Mucosa of descending colon (tissue), 3 donors: ENCODE measurements around the gene TMEM164. TPM values are rescaled to one million over a fixed set of nuclear protein-coding genes. Genes with fewer than 3 reads are reported as not detected.

Source experiments
- ATAC-seq: fragments of 200-7000 bp; cut with Tn5 transposase; one replicate; pipeline ENCODE4 v1.9.1; 2020; ENCODE audit warnings: mild to moderate bottlenecking, moderate library complexity
- DNase-seq, 3 donors: peaks; one replicate each; pipeline ENCODE4 v3.0.0-alpha.2; 2020
- H3K36me3 ChIP-seq: fragments of 200-600 bp; one replicate; pipeline ENCODE4 v1.8.0; 2021; ENCODE audit warnings: low read depth, mild to moderate bottlenecking
- H3K4me1 ChIP-seq: fragments of 200-600 bp; one replicate; pipeline ENCODE4 v1.8.0; 2021; ENCODE audit warnings: low read depth, mild to moderate bottlenecking
- H3K4me3 ChIP-seq: fragments of 200-600 bp; one replicate; pipeline ENCODE4 v1.8.0; 2021; ENCODE audit warnings: mild to moderate bottlenecking
- H3K9me3 ChIP-seq: fragments of 200-600 bp; one replicate; pipeline ENCODE4 v1.8.0; 2021; ENCODE audit warnings: mild to moderate bottlenecking
- intact Hi-C, 2 donors: fragments of 100-400 bp; cut with DNase I in 1 of 2; cut with micrococcal nuclease in 1 of 2; formaldehyde crosslinking; loops; one replicate each; pipeline versions ENCODE4 v1.11.0 to v1.11.1; 2022; cut with DNase I, micrococcal nuclease
- total RNA-seq, 3 donors: library from RNA; stranded (reverse); fragmentation: NEBNext Ultra II Directional in 2 of 3; extraction: Animal tissue kit (Norgen Biotek cat#: 25700) in 2 of 3; gene quantifications; one replicate each; pipeline versions ENCODE4 v1.2.1 to v1.2.4, GENCODE V29; 2021 to 2023
- TF ChIP-seq, protein P1 (sequence below): fragments of 200-600 bp; IDR thresholded peaks from one replicate; pipeline ENCODE4 v1.8.0; 2022; ENCODE audit warnings: antibody characterized with exemption, mild to moderate bottlenecking
- donor health status: DM: no; HTN: no; CAD: no; lungs with moderate emphysema.
- donor health status: DM: no; HTN: no; CAD: no.
- donor health status: DM: no; HTN: yes; CAD: no.

Gene TMEM164
- total RNA-seq, 3 donors from 2014 or later: 58.6 to 103 (median 95.4) TPM

DNA sequence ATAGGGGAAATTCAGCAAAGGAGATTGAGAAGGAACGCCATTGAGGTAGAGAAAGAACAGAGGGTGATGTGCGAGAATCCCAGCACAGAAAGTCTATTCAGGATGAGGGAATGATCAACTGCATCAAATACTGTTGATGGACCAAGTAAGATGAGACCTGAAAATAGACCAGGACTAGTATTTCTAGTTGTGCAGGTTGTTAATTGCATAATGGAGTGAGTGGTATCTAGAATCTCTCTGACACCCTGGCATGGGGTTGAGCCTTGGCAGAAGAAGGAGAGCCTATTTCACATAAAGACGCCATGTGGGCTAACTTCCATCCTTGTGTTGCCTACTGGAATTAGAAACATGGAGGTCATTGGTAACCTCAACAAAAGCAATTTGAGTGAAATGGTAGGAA, 135.6 kb downstream of the TMEM164 start:
- Histone ChIP-seq H3K4me3 (no peak overlapping the region), H3K4me1 (no peaks in the 10 kb centered on the region), H3K36me3 (no peaks in the 10 kb centered on the region), H3K9me3 (no peaks in the 10 kb centered on the region)
- intact Hi-C loops: no loop called here
- TF ChIP-seq, protein P1, sequence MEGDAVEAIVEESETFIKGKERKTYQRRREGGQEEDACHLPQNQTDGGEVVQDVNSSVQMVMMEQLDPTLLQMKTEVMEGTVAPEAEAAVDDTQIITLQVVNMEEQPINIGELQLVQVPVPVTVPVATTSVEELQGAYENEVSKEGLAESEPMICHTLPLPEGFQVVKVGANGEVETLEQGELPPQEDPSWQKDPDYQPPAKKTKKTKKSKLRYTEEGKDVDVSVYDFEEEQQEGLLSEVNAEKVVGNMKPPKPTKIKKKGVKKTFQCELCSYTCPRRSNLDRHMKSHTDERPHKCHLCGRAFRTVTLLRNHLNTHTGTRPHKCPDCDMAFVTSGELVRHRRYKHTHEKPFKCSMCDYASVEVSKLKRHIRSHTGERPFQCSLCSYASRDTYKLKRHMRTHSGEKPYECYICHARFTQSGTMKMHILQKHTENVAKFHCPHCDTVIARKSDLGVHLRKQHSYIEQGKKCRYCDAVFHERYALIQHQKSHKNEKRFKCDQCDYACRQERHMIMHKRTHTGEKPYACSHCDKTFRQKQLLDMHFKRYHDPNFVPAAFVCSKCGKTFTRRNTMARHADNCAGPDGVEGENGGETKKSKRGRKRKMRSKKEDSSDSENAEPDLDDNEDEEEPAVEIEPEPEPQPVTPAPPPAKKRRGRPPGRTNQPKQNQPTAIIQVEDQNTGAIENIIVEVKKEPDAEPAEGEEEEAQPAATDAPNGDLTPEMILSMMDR: no peak
- DNase-seq (no peak), ATAC-seq (no peak)

DNA sequence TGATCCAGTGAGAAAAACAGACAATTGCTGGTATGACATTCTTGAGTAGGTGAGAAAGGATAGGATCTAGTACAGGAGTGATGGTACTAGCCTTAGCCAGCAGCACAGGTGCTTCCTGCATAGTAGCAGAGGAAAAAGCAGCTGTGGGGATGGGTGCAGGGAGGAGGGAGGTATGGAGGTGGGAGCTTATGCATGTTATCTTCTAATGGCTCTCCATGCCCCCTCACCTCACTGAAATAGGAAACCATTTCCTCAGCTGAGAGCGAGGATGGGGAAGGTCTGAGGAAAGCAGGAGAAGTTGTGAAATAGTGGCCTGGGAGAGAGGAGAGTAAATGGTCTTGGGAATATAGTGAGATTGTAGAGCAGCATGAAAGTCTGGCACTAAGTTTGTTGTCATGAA, 136.3 kb downstream of the TMEM164 start:
- H3K4me1 ChIP-seq: no peaks in the 10 kb centered on the region
- DNase-seq (no peak), ATAC-seq (no peak)
- H3K4me3 ChIP-seq: no peak overlapping the region
- no peaks in the 10 kb centered on the region for H3K36me3 ChIP-seq
- TF ChIP-seq, protein P1: no peak
- intact Hi-C loops: no loop called here
- no peaks in the 10 kb centered on the region for H3K9me3 ChIP-seq

DNA sequence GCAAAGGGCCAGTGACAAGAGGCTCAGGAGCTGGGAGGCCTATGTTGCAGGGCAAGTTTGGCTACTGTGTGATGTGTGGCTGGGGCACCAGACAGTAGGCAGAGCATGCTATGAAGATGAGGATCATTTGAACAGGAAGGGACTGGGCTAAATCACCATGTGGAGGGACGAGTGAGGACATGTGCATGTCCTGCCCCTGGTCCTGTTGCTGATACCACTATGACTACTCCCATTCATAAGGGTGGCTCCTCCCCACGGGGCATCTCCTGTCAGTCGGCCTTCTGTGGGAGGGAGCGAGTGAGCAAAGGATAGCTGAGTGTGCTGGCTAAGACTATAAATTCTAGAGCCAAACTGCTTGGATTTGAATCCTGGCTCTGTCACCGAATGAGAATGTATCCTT, 139.2 kb downstream of the TMEM164 start:
- H3K36me3 ChIP-seq: no peaks in the 10 kb centered on the region
- TF ChIP-seq, protein P1: no peak
- DNase-seq: no peak
- peaks cover 2% of the 10 kb centered on the region for H3K4me1 ChIP-seq
- no peak overlapping the region for H3K4me3 ChIP-seq
- intact Hi-C loops: loop anchor here in 1 of 2 donors (10.0 kb wide), 1 partner anchor 227 kb away; no protein-coding TSS in a partner anchor
- no peak for ATAC-seq
- H3K9me3 ChIP-seq: no peaks in the 10 kb centered on the region

DNA sequence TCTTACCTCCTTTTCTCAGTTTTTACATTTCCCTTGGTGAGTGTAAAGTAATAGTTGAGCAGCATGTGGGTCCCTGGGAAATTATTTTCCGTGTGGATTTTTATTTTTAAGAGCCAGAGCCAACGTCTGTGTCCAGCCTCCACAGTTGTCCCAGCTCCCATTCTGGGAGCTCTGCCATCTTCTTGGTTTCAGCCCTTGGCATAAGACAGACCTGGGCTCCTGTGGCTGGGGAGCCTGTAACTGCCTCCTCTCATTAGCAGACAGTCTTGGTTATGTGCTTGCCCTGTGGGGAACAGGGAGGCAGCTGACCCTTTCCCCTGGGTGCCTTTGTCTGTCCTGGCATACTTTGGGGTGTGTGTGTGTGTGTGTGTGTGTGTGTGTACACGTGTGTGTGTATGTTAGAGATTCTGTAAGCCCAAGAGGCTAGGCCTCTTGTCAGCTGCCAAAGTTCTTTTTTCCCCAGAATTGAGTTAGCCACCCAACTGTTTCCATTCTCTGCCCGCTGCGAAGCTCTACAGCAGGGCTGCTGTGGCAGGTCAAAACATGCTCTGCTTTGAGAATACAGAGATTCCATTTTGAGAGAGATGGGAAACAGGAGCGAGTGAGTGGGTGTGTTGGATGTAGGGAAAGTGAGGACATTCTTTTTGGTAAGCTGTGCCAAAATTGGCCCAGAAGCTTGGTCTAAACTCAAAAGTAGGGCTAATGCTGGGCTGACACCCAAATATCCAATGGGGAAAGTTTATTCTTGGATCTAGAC, 140.7 kb downstream of the TMEM164 start:
- no peak for ATAC-seq
- TF ChIP-seq, protein P1: no peak
- intact Hi-C loops: loop anchor here in 1 of 2 donors (10.0 kb wide), 1 partner anchor 229 kb away; no protein-coding TSS in a partner anchor

DNA sequence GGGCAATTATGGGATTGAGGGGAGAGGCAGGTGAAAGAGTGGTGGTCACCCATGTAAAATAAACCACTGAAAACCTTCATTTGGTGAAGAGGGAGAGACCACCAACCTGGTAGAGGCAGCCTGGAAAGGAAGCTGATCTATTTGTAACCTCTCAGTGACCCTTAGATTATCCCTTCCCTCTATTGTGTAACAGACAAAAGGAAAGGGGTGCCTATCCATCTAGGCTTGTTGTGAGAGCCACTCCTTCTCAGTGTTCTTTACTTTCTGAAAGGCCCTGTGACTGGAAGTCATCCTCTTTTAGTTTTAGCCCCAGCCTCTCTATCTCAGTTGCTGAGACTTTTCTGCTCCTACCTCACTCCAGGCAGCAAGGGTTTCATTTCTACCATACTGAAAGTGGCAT, 142.4 kb downstream of the TMEM164 start:
- ATAC-seq: no peak
- Histone ChIP-seq H3K4me1 (peaks cover 2% of the 10 kb centered on the region), H3K4me3 (no peak overlapping the region), H3K9me3 (no peaks in the 10 kb centered on the region), H3K36me3 (no peaks in the 10 kb centered on the region)
- no peak for DNase-seq
- TF ChIP-seq, protein P1: no peak
- intact Hi-C loops: loop anchor here in 1 of 2 donors (10.0 kb wide), 1 partner anchor 231 kb away; no protein-coding TSS in a partner anchor

More for the DNA sequence above, 140.7 kb downstream of the TMEM164 start:
- no peak for DNase-seq
- no peaks in the 10 kb centered on the region for H3K36me3 ChIP-seq
- no peaks in the 10 kb centered on the region for H3K9me3 ChIP-seq
- H3K4me3 ChIP-seq: no peak overlapping the region
- H3K4me1 ChIP-seq: peaks cover 2% of the 10 kb centered on the region
